Colonic mucosa (tissue), 4 donors: ENCODE data around the gene PF4V1. TPM values are rescaled to one million over a fixed set of nuclear protein-coding genes. Genes with fewer than 3 reads are reported as not detected.

Experiments
- DNase-seq: peaks from one replicate; pipeline ENCODE4 v3.0.0-alpha.2; 2020
- H3K27ac ChIP-seq: fragments of 200-600 bp; one replicate; pipeline ENCODE4 v1.8.0; 2021
- H3K27me3 ChIP-seq: fragments of 200-600 bp; one replicate; pipeline ENCODE4 v1.8.0; 2021
- H3K36me3 ChIP-seq: fragments of 200-600 bp; one replicate; pipeline ENCODE4 v1.8.0; 2021
- H3K4me1 ChIP-seq: fragments of 200-600 bp; one replicate; pipeline ENCODE4 v1.8.0; 2021; ENCODE audit warnings: mild to moderate bottlenecking
- H3K4me3 ChIP-seq: fragments of 200-600 bp; one replicate; pipeline ENCODE4 v1.8.0; 2021
- H3K9ac ChIP-seq, 2 donors: one replicate each; pipeline ENCODE4 v1.7.0; 2013; ENCODE audit warnings: control low read depth in 2 of 2, low read depth in 2 of 2, low read length in 2 of 2
- H3K9me3 ChIP-seq: fragments of 200-600 bp; one replicate; pipeline ENCODE4 v1.8.0; 2021
- intact Hi-C: fragments of 100-400 bp; cut with DNase I; formaldehyde crosslinking; loops from one replicate; pipeline ENCODE4 v1.14.1; 2022
- total RNA-seq, 2 donors: library from RNA; stranded (reverse); fragmentation: NEBNext Ultra II Directional in 1 of 2; extraction: Animal tissue kit (Norgen Biotek cat#: 25700) in 1 of 2; gene quantifications; one replicate each; pipeline ENCODE4 v1.2.1, GENCODE V29; 2021
- TF ChIP-seq, protein P1 (sequence below): fragments of 200-600 bp; IDR thresholded peaks from one replicate; pipeline ENCODE4 v1.8.0; 2022; ENCODE audit warnings: antibody characterized with exemption, mild to moderate bottlenecking
- donor health status: healthy.
- donor health status: DM: no; HTN: no; CAD: no.
- donor health status: DM: no; HTN: no; CAD: no.

The PF4V1 gene
- total RNA-seq, 2 donors from 2014 or later: not detected

DNA sequence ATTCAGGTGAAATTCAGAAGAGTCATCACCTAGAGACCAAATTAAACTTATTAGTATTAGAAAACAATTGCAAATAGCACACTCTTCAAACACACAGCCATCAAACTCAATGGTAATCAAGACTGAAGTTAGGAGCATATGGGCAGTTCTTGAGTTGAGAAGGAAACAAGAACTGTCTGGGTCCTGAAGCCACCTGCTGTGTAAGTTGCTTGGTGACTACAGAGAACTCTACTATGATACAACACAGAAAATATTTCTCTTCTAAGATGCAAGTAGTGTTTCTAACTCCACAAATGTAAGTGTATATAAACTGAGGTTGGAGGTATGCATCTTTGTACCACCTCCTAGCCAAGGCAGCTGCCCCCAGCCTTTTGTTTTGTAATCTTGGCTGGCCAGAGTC, 325 bp upstream of the PF4V1 start:
- Histone ChIP-seq H3K9me3 (no peaks in the 10 kb centered on the region), H3K27me3 (no peaks in the 10 kb centered on the region), H3K4me1 (no peaks in the 10 kb centered on the region), H3K36me3 (no peaks in the 10 kb centered on the region), H3K4me3 (no peak overlapping the region), H3K27ac (no peak overlapping the region), H3K9ac (no peak overlapping the region)
- intact Hi-C loops: no loop called here
- DNase-seq: no peak
- TF ChIP-seq, protein P1, sequence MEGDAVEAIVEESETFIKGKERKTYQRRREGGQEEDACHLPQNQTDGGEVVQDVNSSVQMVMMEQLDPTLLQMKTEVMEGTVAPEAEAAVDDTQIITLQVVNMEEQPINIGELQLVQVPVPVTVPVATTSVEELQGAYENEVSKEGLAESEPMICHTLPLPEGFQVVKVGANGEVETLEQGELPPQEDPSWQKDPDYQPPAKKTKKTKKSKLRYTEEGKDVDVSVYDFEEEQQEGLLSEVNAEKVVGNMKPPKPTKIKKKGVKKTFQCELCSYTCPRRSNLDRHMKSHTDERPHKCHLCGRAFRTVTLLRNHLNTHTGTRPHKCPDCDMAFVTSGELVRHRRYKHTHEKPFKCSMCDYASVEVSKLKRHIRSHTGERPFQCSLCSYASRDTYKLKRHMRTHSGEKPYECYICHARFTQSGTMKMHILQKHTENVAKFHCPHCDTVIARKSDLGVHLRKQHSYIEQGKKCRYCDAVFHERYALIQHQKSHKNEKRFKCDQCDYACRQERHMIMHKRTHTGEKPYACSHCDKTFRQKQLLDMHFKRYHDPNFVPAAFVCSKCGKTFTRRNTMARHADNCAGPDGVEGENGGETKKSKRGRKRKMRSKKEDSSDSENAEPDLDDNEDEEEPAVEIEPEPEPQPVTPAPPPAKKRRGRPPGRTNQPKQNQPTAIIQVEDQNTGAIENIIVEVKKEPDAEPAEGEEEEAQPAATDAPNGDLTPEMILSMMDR: no peak

DNA sequence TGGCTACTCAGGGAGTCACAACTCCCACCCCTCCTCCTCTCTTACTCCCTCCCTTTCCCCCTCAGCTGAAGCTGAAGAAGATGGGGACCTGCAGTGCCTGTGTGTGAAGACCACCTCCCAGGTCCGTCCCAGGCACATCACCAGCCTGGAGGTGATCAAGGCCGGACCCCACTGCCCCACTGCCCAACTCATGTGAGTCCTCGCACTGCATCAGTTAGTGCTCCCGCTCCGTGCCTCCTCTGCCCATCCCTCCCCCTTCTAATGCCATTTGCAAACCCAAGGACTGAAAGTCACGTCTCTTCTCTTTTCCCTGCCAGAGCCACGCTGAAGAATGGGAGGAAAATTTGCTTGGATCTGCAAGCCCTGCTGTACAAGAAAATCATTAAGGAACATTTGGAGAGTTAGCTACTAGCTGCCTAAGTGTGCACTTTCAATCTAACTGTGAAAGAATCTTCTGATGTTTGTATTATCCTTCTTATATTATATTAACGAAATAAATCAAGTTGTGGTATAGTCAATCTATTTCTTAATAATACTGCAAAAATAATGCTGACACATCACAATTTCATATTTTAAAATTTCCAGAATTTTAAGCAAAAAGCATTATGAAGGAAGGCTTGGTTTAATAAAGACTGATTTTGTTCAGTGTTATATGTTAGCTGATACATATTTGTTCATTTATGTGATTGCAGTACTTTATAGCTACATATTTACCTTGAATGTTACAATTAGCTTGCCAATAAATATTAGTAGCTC, 800 bp downstream of the PF4V1 start:
- no peak overlapping the region for H3K4me3 ChIP-seq
- no peak overlapping the region for H3K27ac ChIP-seq
- intact Hi-C loops: no loop called here
- no peak overlapping the region for H3K9ac ChIP-seq
- no peaks in the 10 kb centered on the region for H3K4me1 ChIP-seq
- TF ChIP-seq, protein P1: no peak
- DNase-seq: no peak
- no peaks in the 10 kb centered on the region for H3K27me3 ChIP-seq
- no peaks in the 10 kb centered on the region for H3K36me3 ChIP-seq
- H3K9me3 ChIP-seq: no peaks in the 10 kb centered on the region

DNA sequence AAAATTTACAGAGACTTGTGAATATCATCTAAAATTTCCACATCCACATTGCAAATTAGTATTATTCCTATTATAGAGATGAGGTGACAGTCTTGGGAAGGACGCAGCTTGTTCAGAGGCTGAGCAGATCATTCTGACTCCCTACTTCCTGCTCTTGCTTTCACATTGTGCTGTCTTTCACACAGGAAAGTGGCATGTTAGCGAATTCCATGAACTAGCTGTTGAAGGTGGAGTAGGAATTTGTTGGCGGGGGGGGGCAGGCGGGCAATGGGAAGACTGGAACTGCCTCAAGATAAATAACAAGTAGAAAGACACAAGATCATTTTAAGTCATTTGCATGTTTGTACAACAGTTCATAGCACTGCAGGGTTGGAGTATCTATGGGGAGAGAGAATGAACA, 2.3 kb downstream of the PF4V1 start:
- intact Hi-C loops: no loop called here
- Histone ChIP-seq H3K4me1 (no peaks in the 10 kb centered on the region), H3K36me3 (no peaks in the 10 kb centered on the region), H3K27me3 (no peaks in the 10 kb centered on the region), H3K27ac (no peak overlapping the region), H3K4me3 (no peak overlapping the region), H3K9ac (no peak overlapping the region), H3K9me3 (no peaks in the 10 kb centered on the region)
- TF ChIP-seq, protein P1: no peak
- no peak for DNase-seq

DNA sequence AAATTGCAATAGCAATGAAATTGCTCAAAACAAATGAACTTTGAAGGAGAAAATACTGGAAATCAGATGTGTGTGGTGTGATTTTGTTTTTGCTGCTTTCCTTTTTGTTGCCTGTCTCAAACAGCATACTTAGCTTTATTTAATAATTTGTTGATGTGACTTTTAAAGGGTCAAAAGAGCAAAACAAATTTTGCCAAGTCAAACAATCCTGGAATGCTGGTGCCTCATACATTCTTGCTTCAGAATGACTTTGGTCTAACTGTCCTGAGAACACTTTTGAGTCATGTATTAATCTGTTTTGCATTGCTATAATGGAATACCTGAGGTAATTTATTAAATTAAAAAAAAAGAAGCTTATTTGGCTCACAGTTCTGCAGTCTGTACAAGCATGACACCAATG, 3.4 kb downstream of the PF4V1 start:
- no peak overlapping the region for H3K27ac ChIP-seq
- H3K4me3 ChIP-seq: no peak overlapping the region
- TF ChIP-seq, protein P1: no peak
- H3K36me3 ChIP-seq: no peaks in the 10 kb centered on the region
- no peak overlapping the region for H3K9ac ChIP-seq
- no peaks in the 10 kb centered on the region for H3K4me1 ChIP-seq
- H3K27me3 ChIP-seq: no peaks in the 10 kb centered on the region
- intact Hi-C loops: no loop called here
- H3K9me3 ChIP-seq: no peaks in the 10 kb centered on the region
- DNase-seq: no peak

DNA sequence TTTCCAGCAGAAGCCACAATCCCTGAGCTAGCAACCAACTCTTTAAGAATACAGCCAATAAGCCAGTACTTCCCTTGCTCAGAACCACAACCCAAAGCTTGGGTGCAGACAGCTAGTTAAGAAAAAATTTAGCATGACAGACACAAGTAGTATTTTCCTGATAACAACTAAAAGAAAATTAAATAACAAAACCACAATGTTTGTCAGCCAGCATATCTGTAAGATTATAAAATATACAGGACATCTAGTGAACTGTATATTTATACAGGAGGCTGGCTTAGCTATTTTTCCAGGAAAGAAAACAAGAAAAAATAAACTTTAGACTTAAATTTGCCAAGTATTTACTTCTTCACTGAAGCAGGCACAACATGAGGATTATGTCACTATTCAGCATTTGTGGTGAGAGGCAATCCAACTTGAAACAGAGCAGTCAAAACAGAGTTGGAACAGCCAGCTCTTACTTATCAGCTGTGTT, 6.6 kb downstream of the PF4V1 start:
- no peaks in the 10 kb centered on the region for H3K27me3 ChIP-seq
- no peak overlapping the region for H3K27ac ChIP-seq
- DNase-seq: no peak
- H3K4me1 ChIP-seq: no peaks in the 10 kb centered on the region
- no peak overlapping the region for H3K4me3 ChIP-seq
- H3K36me3 ChIP-seq: no peaks in the 10 kb centered on the region
- H3K9me3 ChIP-seq: no peaks in the 10 kb centered on the region
- intact Hi-C loops: loop anchor here (5.0 to 10.0 kb wide), 2 partner anchors 132 to 275 kb away; no protein-coding TSS in a partner anchor
- TF ChIP-seq, protein P1: no peak
- no peak overlapping the region for H3K9ac ChIP-seq
